ENCODE data around the gene FREY1.
"Not testable (repeated sequence)": the region's sequence is repeated elsewhere in the genome, so short reads cannot be mapped to it uniquely, and the experiment has no call there.

FREY1 gene

DNA sequence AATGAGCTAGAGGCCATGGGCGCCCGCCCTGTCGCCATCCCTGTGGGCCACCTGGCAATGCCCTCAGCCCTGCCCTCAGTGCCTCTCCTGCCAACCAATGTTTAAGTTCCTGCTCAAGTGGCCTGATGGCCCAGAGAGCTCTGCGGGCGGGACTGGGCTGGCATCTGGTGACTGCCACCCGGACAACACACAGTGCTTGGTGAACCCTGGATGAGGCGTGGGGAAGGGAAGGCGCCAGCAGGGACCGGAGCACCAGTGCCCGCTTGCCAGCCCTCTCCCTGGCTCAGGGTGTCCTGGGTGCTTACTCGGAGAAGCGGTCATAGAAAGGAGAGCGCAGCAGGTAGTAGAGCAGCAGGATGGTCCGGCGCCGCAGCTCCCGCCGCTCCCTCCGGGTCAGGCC, 6.4 kb upstream of the FREY1 start:
- no peak for DNase-seq

DNA sequence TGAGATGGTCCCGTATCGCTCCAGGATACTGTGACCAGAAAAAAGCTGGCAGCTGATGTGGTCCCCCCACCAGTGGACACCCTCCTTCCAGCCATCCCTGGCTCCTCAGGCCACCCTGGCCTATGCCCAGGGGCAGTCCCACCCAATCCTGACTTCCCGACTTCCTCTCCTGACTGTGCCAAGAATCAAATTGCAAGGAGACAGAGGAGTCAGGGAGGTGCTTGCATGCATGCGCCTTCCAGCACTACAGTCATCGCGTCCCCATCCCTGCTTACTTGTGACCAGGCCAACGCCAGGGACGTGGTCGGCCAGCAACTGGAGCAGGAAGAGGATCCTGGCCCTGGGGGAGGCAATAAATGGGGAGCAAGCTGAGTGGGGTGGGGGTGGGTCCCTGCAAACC, 3.6 kb upstream of the FREY1 start:
- DNase-seq: no peak

DNA sequence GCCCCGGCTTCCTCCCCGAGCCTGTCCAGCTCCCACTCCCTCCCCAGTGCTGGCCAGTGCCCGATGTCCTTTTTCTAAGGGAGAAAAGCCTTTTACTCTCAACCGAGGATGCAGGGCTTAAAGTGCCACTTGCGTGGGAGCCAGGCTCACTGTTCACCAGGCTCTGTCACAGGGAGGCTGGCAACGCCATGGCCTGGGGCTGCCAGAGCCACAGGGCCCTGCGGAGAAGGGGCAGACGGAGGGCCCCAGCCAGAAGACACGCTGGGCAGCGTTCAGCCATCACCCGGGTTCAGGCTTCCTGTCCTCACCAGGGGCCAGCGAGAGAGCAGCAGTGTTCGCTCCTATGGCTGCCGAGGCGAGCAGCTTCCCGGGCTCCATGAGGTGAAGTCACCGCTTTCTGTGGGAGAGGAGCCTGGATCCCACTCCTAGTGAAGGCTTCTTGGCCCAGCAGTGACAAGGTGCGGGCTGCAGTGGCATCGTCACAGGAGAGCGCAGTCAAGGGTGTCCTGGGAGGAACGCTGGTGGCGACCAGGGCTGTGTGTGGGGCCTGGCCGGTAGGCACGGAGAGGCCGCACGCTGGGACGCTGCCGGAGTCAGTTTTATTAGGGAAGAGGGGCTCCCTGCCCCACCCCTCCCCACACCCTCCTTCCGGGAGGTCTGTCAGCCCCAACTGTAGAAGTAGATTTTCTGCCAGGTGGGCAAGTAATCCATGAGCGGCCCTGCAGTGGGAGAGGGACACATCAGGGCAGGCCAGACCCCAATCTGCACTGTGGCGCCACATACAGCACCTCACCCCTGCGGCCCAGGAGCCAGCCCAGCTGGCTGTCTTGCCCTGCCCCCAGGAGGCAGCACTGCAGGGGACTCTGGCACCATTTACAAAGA, 2.8 kb upstream of the FREY1 start:
- DNase-seq: no peak

DNA sequence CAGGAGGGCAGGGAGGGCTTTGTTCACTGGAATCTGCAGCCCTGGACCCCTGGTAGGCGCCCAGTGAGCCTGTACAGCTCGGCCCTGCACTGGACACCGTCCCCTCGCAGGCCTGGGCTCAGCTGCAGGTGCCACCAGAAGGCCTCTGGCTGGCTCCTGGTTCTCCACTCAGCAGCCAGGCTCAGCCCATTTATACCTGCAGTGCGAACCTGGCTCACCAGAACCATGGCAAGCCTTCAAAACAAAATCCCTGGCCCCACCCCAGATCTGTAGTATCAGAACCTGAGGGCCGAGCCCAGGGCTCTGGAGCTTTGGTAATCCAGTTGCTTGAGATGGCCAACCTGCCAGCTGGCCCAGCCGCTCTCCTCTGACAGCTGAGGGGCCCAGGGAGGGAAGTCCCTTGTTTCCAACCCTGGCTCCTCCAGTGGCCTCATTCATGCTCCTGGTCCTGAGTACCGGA, 870 bp upstream of the FREY1 start:
- DNase-seq: no peak

DNA sequence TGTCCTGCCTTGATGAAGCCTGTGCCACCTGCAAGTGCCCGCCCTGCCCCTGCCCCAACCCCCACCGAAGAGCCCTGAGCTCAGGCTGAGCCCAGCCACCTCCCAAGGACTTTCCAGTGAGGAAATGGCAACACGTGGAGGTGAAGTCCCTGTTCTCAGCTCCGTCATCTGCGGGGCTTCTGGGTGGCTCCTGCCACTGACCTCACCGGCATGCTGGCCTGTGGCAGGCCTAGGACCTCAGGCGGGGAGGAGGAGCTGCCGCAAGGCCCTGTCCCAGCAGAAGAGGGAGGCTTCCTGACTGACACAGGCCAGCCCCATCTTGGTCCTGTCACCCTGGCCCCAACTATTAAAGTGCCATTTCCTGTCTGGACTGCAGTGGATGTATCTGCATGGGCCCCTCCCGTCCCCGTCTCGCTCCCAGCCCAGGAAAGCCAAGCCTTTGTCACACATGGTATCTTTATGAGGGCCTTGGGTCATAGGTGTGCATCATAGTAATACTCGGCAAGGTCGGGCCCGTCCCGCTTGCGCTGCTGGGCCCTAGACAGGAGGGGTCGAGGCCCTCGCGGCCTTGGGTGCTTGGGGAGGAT, 882 bp downstream of the FREY1 start:
- no peak for DNase-seq

DNA sequence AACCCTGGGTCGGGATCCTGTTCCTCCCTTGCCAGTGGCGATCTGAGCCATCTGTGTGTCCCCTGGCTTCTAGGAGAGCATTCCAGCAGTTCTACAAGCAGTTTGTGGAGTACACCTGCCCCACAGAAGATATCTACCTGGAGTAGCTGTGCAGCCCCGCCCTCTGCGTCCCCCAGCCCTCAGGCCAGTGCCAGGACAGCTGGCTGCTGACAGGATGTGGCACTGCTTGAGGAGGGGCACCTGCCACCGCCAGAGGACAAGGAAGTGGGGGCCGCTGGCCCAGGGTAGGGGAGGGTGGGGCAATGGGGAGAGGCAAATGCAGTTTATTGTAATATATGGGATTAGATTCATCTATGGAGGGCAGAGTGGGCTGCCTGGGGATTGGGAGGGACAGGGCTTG, 1.5 kb downstream of the FREY1 start:
- not testable (repeated sequence) for DNase-seq

DNA sequence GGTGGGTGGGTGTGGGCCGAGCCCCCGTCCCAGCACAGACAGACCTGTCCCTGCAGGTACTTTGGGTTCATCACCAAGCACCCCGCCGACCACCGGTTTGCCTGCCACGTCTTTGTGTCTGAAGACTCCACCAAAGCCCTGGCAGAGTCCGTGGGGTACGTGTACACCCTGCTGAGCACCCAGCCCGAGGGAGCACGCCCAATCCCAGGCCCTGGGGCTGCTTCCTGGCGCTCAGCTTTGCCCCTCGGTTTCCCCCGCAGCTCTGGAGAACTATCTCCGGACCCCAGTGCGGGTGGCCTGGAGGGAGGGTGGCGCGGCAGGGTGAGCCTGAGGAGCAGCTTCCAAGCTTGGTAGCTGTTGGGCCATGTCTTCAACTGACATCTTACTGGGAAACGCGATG, 2.0 kb downstream of the FREY1 start:
- DNase-seq: no peak

DNA sequence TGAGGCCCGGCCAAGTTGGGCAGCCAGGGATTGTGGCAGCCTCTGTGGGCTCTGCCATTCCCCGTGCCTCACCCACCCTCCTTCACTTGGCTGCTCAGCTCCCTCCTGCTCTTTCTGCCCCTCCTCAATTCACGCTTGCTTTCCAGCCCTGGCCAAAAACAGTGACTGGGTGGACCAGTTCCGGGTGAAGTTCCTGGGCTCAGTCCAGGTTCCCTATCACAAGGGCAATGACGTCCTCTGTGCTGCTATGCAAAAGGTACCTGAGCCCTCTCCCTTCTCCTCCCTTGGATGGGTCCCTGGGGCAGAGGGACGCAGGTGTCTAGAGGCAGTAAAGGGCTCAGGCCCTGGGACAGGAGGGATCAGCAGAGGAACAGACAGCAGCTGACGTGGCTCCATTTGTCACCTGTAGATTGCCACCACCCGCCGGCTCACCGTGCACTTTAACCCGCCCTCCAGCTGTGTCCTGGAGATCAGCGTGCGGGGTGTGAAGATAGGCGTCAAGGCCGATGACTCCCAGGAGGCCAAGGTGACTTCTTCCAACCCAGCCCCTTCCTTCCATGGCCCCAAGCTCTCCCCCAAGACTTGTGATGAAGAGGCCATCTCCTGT, 2.7 kb downstream of the FREY1 start:
- DNase-seq: no peak

DNA sequence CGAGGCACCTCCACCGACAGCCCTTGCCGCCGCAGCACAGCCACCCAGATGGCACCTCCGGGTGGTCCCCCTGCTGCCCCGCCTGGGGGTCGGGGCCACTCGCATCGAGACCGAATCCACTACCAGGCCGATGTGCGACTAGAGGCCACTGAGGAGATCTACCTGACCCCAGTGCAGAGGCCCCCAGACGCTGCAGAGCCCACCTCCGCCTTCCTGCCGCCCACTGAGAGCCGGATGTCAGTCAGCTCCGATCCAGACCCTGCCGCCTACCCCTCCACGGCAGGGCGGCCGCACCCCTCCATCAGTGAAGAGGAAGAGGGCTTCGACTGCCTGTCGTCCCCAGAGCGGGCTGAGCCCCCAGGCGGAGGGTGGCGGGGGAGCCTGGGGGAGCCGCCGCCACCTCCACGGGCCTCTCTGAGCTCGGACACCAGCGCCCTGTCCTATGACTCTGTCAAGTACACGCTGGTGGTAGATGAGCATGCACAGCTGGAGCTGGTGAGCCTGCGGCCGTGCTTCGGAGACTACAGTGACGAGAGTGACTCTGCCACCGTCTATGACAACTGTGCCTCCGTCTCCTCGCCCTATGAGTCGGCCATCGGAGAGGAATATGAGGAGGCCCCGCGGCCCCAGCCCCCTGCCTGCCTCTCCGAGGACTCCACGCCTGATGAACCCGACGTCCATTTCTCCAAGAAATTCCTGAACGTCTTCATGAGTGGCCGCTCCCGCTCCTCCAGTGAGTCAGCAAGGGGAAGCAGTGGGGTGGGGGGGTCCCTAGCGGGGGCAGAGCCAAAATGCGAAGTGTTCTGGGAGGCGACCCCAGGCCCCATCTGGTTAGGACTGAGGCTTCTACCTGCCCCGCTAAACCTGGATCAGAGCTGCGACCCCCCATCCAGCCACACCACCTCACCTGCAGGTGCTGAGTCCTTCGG, 4.4 kb downstream of the FREY1 start:
- DNase-seq: no peak

DNA sequence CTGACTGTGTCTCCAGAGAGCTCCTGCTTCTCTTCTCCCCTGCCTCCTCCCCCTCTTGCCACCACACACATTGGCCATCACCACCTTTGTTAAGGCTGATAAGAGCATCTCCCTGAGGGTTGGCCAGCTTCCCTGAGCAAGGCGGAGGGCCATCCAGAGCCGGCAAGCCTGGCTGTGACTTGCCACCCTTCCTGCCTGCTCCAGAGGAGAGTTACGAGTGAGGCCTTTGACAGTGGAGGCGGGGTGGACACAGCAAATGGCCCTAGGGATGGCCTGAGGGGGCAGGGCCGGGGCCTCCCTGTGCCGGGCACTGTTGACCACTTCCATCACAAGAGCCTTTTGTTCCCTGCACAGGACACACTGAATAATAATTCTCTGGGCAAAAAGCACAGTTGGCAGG, 5.4 kb downstream of the FREY1 start:
- no peak for DNase-seq

DNA sequence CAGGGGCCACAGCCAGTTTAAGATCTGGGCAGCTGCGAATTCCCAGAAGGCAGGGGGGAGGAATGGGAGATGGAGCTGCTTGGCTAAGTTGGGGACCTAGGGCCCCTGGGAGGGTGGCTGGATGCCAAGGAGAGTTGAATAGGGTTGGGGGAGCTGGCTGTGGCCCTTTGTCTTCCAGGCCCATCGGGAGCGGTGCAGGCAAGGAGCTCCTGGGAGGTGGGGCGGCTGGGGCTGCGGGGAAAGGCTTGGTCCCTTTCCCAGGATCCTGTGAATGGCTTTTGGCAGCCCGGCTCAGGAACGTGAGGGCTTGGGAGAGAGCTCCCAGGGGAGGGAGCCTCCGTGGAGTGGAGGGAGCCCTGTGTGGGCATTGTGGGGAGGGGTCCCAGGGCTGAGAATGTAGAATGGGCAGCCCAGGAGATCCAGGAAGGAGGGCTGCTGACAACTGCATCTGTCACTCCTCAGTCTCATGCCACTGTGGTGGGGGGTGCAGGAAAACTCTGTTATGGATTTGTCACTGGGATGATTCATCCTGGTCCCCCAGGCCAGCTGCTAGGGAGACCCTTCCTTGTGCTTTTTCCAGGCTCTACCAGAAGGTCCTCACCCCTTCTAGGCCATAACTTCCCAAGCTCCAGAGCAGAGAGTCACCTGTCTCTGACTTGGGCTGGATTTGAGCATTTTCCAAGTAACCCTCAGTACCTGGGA, 6.0 kb downstream of the FREY1 start:
- DNase-seq: no peak

DNA sequence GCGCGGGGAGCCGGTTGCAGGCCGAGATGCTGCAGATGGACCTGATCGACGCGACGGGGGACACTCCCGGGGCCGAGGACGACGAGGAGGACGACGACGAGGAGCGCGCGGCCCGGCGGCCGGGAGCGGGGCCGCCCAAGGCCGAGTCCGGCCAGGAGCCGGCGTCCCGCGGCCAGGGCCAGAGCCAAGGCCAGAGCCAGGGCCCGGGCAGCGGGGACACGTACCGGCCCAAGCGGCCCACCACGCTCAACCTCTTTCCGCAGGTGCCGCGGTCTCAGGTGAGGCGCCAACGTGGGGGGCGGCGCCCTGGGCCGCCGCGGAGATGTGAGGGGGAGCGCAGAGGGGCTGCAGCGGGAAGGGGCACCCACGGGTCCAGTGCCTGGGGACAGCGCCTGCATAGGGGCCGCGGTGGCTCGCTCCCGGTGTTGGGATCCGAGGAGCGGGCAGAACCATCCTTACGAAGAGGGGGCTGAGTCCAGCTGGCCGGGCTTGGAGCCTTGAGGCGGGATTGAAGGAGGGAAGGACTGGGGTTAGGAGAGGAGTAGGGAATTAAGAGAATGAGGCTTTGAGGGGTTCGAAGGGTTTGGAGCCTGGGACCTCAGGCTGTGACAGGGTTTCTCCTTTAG, 6.8 kb downstream of the FREY1 start:
- not testable (repeated sequence) for DNase-seq

DNA sequence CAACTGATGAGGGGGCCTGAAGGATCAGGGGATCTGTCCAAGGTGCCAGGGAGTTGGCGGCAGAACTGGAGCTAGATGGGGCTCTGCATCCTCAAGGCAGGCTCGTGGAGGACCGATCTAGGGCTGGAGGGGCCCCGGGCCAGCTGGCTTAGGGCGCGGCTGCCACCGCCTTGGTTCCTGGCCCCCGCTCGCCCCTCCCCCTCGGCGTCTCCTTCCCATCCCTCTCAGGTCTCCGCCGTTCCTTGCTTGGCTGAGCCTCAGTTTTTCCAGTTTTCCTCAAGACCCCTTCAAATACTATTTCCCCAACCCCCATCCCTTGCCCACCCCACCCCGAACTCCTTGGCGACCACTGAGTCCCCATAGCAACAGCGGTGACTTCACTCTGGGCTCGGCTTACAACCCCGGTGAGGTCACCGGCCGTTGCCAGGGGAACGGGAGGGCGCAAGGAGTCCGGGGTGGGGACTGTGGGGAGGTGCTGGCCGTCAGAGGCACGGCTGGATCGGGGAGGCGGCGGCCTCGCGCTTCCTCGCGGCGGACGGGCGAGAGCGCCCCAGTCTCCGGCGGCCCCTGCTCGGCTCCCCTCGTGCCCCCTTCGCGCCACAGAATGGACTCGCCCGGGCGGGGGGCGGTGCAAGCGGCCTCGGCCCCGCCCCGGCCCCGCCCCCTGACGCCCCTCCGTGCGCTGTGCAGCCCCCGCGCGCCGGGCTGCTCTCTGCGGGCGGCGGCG, 7.5 kb downstream of the FREY1 start:
- DNase-seq: peak; percentile 87

DNA sequence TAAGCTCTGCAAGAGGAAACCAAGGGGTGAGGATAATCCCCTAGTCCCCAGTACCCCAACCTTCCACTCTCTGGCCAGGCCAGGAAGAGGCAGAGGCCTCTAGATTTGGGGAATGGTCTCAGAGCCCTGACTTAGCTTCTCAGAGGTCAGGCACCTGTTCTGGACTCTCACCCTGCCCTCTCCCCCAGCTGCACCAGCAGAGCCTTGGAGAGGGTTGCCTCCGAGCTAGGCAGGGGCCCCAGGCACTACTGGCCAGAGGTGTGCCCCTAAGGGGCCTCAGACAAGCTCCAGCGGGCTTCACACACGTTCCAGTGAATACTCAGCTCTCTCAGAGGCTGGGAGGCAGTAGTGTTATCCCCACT, 8.0 kb downstream of the FREY1 start:
- DNase-seq: no peak

DNA sequence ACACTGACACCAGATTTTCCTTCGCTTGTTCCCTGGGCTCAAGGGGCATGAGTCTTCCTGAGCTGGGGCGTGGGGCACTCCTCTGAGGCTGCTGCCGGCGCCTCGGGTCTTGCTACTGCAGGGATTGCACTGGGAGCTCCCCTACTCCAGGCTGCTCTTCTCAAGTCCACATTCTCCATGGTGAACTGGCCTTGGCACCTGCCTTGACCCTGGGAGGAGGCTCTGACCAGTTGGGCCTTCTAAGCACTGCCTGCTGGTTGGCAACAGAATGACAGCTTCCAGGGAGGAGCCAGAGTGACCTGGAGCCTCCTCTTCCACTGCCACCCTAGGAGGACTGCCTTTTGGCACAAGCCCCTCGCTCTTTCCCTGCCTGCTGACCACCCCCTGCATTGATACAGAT, 9.5 kb downstream of the FREY1 start:
- no peak for DNase-seq

DNA sequence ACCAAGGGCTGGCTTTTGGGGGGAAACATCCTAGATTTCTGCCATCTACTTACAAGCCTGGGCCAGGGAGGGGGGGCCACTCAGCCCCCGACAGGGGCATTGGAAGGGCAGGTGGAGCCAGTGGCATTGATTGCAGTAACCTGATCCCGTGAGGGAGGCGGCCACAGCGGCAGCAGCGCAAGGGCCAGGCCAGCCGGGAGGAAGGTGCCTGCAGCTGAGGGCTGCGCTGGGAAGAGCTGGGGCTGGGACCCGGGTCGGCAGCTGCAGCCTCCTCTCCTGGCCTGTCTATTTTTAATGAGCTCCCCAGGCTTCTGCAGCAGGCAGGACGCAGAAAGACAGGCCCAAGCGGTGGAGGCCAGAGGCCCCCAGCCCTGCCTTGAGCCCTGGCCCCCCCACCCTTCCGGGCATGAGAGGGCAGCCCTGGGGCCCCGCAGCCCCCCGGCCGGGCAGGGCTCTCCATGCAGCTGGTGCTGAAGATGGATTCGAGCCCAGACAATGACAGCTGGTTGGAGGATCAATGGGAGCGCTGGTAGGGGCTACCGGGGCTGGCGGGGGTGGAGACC, 10.6 kb downstream of the FREY1 start:
- DNase-seq: no peak

DNA sequence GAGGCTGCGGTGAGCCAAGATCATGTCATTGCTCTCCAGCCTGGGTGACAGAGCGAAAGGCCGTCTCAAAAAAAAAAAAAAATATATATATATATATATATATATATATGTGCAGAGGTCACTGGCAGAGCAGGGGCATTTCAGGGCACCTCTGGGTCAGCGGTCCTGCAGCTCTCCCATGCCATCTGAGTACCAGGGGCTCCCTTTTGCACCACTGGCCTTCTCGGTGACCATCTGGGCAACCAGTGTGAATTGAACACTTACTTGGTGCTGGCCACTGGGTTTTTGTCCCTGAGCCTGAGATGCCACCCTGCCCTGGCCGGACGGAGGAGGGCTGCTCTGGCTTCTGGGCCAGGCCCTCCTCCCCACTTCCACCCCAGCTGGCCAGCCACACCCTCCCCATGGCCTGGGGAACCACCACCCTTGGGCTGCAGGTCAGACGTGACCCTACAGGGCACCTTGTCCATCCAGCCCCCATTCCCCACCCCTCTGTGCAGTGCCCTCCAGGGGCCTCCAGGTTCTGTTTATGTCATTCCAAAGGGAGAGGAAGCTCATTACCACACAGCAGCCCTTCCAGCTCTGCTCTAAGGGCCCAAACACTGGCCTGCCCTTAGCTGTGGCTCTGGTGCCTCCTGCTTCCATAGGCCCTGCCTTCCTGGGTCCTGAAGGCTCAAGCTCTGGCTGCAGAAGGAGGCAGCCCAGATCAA, 11.4 kb downstream of the FREY1 start:
- no peak for DNase-seq

DNA sequence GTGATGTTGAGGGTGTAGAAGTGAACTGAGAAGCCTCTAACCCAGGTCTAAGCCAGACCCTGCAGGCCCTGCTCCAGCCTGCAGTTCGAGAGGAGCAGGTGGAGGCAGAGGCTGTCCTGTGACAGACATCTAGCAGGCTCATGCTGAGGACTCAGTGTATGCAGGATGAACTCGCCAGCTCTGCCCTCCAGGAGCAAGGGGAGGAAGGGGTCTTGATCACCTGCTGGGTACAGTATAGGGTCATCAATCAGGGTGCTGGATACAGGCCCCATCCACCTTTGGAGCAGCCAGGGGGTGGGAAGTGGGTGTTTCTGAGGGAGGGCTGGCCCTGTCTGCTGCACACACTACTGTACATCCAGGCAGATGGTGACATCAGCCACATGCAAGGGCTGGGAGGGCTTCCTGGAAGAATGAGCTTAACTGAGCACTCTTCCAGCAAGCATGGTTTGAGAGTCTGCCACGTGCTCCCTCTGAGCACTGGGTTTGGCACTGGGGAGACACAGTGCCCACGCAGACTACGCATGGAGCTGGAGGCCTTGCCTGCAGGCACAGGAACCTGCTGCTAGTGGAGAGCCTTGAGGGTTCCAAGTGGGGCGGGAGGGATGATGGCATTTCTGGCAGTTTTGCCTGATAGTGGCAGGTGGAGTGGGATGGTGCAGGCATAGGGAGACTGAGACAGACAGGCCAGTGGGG, 12.4 kb downstream of the FREY1 start:
- no peak for DNase-seq

DNA sequence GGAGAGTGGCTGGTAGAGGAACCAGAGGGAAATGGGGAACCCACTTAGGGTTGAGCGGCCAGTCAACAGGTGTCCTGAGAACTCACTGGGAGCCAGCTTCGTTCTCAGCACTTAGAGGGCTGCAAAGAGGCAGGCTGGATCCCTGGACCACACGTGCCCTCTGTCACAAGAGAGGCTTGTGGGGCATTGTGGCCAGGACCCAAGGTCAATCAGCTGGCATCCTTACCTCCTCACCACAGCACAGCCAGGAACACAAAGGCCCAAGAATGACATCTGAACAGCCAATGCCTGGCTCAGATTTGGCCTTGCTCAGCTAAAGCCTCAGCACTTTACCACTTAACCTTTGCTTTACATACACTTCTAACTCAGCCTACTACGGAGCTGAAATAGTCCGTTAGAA, 14.2 kb downstream of the FREY1 start:
- no peak for DNase-seq
